Stimulated activated CD4-positive, alpha-beta T cell treated with anti-CD3 and anti-CD28 coated beads, Interleukin-2, amount 100 ng/mL, for 24 hours (primary cell): Measurements from ENCODE around the gene ZNF883.

Experiments
- DNase-seq, 2 donors: peaks; one replicate each; pipeline ENCODE4 v3.0.0-alpha.2; 2020

The ZNF883 gene

DNA sequence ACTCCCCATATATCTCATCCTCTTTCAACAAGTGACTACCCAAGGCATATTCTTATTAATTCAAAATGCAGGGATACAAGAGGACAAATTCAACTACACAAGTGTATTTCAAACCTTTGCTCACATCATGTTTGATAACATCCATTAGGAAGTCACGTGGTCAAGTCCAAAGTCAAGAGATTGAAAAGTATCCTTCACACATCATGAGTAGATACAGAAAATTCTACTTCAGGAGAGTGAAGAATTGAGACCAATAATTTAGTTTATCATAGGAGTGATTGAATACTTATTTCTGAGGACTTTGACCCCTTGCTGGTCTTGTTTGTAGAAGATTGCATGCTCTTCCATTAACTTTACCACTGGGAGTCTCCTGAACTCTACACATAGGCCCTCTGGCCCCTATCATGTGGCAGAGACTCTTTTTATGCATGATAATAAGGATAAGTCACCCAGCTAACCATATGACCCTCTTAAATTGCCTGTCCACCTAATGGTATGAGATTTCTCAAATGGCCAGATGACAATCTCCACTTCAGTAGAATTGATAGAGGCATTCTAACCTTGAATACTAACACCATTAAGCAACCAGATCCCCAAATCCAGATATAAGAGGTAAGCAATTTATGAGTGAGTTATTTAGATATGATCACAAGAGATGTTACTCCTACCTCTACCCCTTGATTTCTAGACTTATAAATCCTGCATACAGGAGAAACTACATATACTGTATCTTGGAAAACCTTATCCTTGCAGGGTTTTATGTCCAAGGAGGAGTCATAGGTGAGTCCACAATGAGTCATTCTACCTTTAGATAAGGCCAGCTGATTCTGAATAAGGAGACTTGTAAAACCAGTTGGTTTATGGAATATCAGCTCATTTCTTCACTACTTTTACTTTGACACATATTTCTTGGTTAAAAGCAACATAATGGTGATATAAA is 94.7 kb downstream of the ZNF883 start:
- no peak for DNase-seq

DNA sequence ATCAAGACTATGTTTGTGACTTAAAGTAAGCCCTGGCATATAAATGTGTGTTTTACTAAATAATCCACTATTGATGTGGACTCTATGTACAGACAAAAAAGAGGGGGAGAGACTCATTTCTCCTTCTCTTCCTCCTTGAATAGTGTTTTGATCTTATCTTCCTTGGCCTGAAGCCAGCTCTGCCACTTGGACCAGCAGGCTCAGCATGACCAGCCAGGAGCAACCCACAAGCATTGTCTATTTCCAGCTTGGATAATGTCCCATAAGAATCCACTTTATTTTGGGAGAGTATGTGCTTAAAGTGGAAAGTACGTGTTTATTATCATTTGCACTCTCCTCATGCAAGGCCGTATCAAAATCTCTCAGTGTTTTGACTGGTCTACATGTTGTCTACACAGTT is 97.5 kb downstream of the ZNF883 start:
- no peak for DNase-seq

DNA sequence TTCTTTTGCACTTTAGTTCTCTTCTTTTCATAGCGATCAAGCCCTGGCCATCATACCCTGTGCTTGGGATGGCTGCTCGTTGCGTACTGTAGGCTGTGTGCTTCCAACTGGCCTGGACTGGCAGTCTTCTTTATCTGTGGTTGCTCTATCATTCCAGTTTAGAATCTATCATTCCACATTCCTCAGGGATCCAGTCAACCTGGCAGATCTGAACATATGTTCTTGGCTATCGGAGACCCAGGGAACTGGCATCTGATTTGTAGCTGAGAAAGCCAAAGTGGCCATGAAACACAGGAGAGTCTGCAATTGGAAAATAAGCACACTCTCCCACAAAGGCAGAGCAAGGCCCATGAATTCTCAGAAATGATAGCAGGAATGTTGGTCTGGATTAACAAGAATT is 98.7 kb downstream of the ZNF883 start:
- no peak for DNase-seq

DNA sequence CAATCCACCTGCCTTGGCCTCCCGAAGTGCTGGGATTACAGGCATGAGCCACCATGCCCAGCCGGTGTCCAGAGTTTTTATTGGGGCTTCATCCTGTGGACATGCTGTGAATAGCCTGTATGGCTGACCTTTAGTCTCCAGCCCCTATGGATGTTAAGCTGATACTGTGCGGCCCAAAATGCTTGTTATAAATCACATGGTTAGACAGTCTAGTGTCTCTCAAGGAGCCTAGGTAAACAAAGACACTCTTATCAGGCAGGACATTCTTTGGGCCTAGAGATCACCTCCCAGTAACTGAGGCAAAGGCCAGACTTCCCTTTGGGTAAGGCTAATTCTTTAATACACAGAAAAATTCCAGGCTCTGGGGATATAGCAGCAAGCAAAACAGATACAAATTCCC is 99.4 kb downstream of the ZNF883 start:
- no peak for DNase-seq

DNA sequence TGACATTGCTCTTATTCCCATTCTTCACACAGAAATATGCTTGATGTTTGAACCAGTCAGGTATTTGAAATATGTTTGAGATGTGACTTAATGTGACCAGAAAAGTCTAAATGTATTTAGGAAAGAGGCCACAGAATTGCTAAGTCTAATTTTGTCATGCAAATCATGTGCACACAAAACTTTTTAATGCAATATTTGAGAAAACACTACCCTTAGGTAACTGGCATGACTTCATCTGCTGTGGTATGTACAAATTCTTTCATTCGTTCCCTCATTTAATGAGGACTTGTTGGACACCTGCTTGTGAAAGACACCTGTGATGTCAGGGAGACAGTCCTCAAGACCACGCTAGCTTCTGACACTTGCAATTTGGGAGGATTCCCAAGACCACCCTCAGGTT is 100.3 kb downstream of the ZNF883 start:
- DNase-seq: no peak
